GM12892 (cell line): ENCODE measurements around the gene OCA2.

ENCODE experiments used
- DNase-seq: peaks from one replicate; pipeline ENCODE4 v3.0.0; 2011; ENCODE audit not compliant: insufficient read length
- FAIRE-seq: peaks from 2 replicates; lab custom pipeline; 2011; peaks lifted over from hg19 to GRCh38; lab: Jason Lieb, UNC
- POLR2A ChIP-seq: IDR thresholded peaks from 2 replicates; pipeline ENCODE4 v1.6.1; 2011; ENCODE audit warnings: low read depth, low read length, control low read depth
- POLR2AphosphoS5 ChIP-seq: IDR thresholded peaks from 2 replicates; pipeline ENCODE4 v1.6.1; 2011; ENCODE audit warnings: low read depth, low read length, control low read depth
- TAF1 ChIP-seq: IDR thresholded peaks from 2 replicates; pipeline ENCODE4 v1.6.1; 2011; ENCODE audit warnings: low read depth, mild to moderate bottlenecking, control low read depth, low read length, borderline replicate concordance

Gene OCA2

GRCh38 chr15:27797765-27798164 lies 301.4 kb downstream of the OCA2 start:
- no peak for TF ChIP-seq POLR2A
- TF ChIP-seq POLR2AphosphoS5: no peak
- no peak for TF ChIP-seq TAF1
- FAIRE-seq (no peak), DNase-seq (no peak)

- DNase-seq (no peak), FAIRE-seq (no peak)
- no peak for TF ChIP-seq POLR2A
- no peak for TF ChIP-seq POLR2AphosphoS5
- TF ChIP-seq TAF1: no peak
Measured at GRCh38 chr15:27796405-27797320, 302.5 kb downstream of the OCA2 start.

GRCh38 chr15:27792756-27793264 lies 306.3 kb downstream of the OCA2 start:
- FAIRE-seq: no peak
- TF ChIP-seq POLR2AphosphoS5 (no peak), TAF1 (no peak), POLR2A (no peak)
- DNase-seq: no peak

DNA sequence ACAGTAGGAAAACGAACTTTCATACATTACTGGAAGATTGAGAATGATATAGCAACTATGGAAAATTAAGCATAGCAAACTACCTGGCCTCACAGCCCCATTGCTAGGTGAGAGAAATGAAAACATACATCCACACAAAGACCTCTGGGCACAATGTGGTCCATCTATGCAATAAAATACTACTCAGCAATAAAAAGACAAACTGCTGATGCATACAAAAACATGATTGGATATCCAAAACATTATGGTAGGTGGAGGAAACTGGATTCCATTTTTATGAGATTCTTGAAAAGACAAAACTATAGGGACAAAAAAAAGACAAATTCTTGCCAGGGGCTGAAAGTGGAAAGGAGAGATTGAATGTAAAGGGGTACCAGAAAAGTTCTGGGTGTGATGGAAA lies 308.8 kb downstream of the OCA2 start:
- FAIRE-seq (no peak), DNase-seq (no peak)
- TF ChIP-seq TAF1 (no peak), POLR2AphosphoS5 (no peak), POLR2A (no peak)

- no peak for DNase-seq
- no peak for FAIRE-seq
- TF ChIP-seq TAF1: no peak
- no peak for TF ChIP-seq POLR2AphosphoS5
- TF ChIP-seq POLR2A: no peak
Measured at GRCh38 chr15:27787931-27788330, 311.2 kb downstream of the OCA2 start.

DNA sequence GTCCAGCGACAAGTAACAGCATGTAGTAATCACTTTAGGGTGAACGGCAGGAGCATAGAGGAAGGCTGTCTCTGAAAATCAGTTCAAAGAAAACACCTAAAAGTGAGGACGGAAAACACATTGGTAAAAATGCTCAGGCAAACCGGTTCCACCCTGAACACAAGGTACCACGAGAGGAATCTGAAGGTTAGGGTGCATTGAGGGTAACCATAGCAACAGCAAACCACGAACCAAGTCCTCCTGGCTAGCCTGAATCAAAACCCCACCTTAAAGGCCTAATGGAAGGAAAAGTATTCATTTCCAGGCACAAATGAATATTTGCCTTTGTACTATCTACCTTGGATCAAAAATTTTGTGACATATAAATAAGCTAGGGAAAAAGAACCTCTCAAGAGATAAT lies 315.0 kb downstream of the OCA2 start:
- TF ChIP-seq POLR2A: no peak
- no peak for TF ChIP-seq TAF1
- TF ChIP-seq POLR2AphosphoS5: no peak
- no peak for FAIRE-seq
- no peak for DNase-seq

DNA sequence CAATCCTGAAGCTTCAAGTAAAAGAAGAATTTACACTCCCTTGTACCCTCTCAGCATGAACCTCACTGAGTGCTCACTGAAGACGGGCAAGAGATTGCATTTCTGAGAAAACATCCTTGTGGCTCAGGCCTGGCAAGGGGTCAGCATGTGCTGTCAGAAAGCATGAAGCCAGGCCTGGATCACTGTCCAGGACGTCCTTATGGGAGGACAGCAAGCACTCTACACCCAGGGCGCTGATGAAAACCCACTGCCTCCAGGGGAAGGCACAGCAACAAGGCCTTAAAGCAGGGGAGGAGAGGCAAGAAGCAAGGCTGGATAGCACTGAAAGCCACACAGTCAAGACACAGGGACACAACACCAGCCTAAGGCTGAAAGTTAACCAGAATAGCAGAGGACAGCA lies 315.4 kb downstream of the OCA2 start:
- TF ChIP-seq POLR2A: no peak
- TF ChIP-seq TAF1: no peak
- TF ChIP-seq POLR2AphosphoS5: no peak
- DNase-seq (no peak), FAIRE-seq (no peak)

GRCh38 chr15:27782125-27782524 lies 317.0 kb downstream of the OCA2 start:
- TF ChIP-seq POLR2A (no peak), TAF1 (no peak), POLR2AphosphoS5 (no peak)
- FAIRE-seq: no peak
- DNase-seq: no peak

DNA sequence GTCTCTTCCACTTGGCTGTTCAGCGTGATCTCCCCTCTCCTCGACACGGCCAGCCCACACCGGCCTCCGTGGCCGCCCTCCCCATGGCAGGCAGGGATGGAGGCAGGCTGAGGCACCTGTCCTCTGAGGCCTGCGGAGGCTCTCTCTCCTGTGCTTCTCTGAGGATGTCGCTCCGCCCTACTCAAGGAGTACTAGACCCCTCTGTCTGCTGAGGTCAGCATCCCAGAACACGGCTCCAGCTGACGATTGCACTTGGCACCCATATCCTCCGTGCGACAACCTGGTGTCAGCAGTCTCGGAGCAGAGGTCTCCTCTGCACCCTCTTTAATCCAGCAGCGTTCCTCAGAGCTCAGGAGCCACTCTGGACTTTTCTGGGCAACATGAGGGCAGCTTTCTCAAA lies 322.6 kb downstream of the OCA2 start:
- FAIRE-seq: no peak
- TF ChIP-seq POLR2A: no peak
- TF ChIP-seq TAF1: no peak
- TF ChIP-seq POLR2AphosphoS5: no peak
- DNase-seq: no peak

DNA sequence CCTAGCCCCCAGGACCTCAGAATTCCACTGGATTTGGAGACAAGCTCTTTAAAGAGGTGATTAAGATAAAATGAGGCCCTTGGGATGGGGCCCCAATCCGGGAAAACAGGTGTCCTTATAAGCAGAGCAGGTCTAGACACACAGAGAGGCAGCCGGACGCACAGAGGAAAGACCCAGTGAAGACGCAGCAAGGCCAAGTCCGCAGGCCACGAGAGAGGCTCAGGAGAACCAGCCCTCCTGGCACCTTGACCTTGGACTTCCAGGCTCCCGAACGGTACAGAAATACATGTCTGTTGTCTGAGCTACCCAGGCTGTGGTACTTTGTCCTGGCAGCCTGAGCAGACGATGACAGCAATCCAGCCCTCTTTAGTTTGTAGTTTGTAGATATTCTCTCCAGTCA lies 324.5 kb downstream of the OCA2 start:
- DNase-seq (no peak), FAIRE-seq (no peak)
- TF ChIP-seq POLR2AphosphoS5: no peak
- TF ChIP-seq POLR2A: no peak
- no peak for TF ChIP-seq TAF1

DNA sequence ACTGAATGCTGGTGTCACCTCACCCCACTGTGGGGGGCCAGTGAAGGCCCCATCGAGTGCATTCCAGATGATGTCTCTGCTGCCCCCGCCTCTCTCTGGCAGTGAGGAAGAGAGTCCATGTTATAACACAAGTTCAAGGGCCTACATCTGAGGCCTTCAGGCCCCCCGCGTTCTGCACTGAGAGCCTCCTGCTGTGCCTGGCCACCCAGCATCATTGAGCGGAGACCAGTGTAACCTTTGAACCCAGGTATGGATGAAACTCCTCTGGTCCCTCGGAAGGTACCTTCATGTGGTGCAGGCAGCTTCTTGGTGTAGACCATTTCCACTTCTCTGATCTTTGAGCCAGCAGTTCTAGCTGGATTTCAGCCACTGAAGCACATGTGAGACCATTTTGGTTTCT lies 324.9 kb downstream of the OCA2 start:
- no peak for FAIRE-seq
- no peak for DNase-seq
- no peak for TF ChIP-seq POLR2AphosphoS5
- TF ChIP-seq TAF1: no peak
- TF ChIP-seq POLR2A: no peak

GRCh38 chr15:27771892-27772291 lies 327.2 kb downstream of the OCA2 start:
- DNase-seq (no peak), FAIRE-seq (no peak)
- TF ChIP-seq POLR2A: no peak
- no peak for TF ChIP-seq POLR2AphosphoS5
- no peak for TF ChIP-seq TAF1
